Astrocyte of the hippocampus (primary cell): ENCODE results near the gene NADK2.
A peak's percentile ranks its signal among the peaks of the same experiment; 100 is the strongest.
"Not testable (repeated sequence)": the region's sequence is repeated elsewhere in the genome, so short reads cannot be mapped to it uniquely, and the experiment has no call there.

Experiments
- DNase-seq: peaks from one replicate; pipeline ENCODE4 v3.0.0; 2011; ENCODE audit warnings: low read depth, low spot score

Gene NADK2

GRCh38 chr5:36206913-36207312 is 34.8 kb downstream of the NADK2 start:
- DNase-seq = no peak

- DNase-seq = no peak
Observed at GRCh38 chr5:36205329-36205728, 36.4 kb downstream of the NADK2 start.

GRCh38 chr5:36202521-36202961 is 39.2 kb downstream of the NADK2 start:
- DNase-seq = peak; percentile 44

GRCh38 chr5:36200513-36200912 is 41.2 kb downstream of the NADK2 start:
- DNase-seq = peak; percentile 22

- no peak for DNase-seq
Observed at GRCh38 chr5:36199620-36200019, 42.1 kb downstream of the NADK2 start.

- not testable (repeated sequence) for DNase-seq
Observed at GRCh38 chr5:36198783-36199182, 42.9 kb downstream of the NADK2 start.

GRCh38 chr5:36198281-36198680 is 43.4 kb downstream of the NADK2 start:
- DNase-seq = no peak

GRCh38 chr5:36193746-36194145 is 48.0 kb downstream of the NADK2 start:
- DNase-seq = no peak

GRCh38 chr5:36184408-36184807 is 57.3 kb downstream of the NADK2 start:
- DNase-seq = not testable (repeated sequence)

- no peak for DNase-seq
Observed at GRCh38 chr5:36181774-36182173, 60.0 kb downstream of the NADK2 start.

- no peak for DNase-seq
Observed at GRCh38 chr5:36180556-36181350, 61.0 kb downstream of the NADK2 start.

GRCh38 chr5:36179950-36180349 is 61.8 kb downstream of the NADK2 start:
- DNase-seq = no peak

GRCh38 chr5:36178524-36178890 is 63.2 kb downstream of the NADK2 start:
- DNase-seq = no peak

GRCh38 chr5:36177715-36178523 is 63.8 kb downstream of the NADK2 start:
- peak; percentile 65 for DNase-seq

GRCh38 chr5:36177154-36177553 is 64.6 kb downstream of the NADK2 start:
- DNase-seq = no peak

- DNase-seq = no peak
Observed at GRCh38 chr5:36175043-36175442, 66.7 kb downstream of the NADK2 start.

- DNase-seq = no peak
Observed at GRCh38 chr5:36174119-36174518, 67.6 kb downstream of the NADK2 start.

GRCh38 chr5:36173426-36173825 is 68.3 kb downstream of the NADK2 start:
- no peak for DNase-seq

- no peak for DNase-seq
Observed at GRCh38 chr5:36172599-36172998, 69.1 kb downstream of the NADK2 start.

- no peak for DNase-seq
Observed at GRCh38 chr5:36170832-36171424, 70.8 kb downstream of the NADK2 start.

GRCh38 chr5:36168737-36169136 is 73.0 kb downstream of the NADK2 start:
- DNase-seq = no peak

- DNase-seq = no peak
Observed at GRCh38 chr5:36164461-36164860, 77.3 kb downstream of the NADK2 start.
